ENCODE measurements around the gene MAPK4. TPM values are rescaled to one million over a fixed set of nuclear protein-coding genes. Genes with fewer than 3 reads are reported as not detected.

MAPK4 gene
- total RNA-seq, 1 experiment from 2014 or later: 4.2 TPM

DNA sequence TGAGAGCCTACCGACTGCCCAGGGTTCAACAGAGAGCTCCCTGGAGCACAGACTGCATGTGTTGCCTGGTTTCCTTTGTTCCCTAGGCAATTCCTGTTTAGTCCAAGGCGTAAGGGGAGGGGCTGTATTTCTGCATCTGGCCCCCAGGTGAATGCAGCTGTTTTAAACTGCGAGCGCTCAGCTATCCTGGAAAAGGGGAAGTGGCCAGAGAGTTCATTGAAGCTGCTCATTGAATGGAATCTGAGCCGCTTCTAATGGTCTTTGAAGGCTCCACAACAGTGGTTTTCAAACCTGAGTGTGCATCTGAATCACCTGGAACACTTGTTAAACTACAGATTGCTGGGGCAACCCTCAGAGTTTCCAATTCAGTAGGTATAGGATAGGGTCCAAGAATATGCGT is 18.1 kb downstream of the MAPK4 start (continued):
- TF ChIP-seq, protein P1, sequence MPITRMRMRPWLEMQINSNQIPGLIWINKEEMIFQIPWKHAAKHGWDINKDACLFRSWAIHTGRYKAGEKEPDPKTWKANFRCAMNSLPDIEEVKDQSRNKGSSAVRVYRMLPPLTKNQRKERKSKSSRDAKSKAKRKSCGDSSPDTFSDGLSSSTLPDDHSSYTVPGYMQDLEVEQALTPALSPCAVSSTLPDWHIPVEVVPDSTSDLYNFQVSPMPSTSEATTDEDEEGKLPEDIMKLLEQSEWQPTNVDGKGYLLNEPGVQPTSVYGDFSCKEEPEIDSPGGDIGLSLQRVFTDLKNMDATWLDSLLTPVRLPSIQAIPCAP (CRISPR knock-in tag; IDR thresholded peaks at IDR 0.05): no peak
- no peak for TF ChIP-seq ZNF263 (CRISPR knock-in tag; IDR thresholded peaks at IDR 0.05; ENCODE audit: low read depth)

DNA sequence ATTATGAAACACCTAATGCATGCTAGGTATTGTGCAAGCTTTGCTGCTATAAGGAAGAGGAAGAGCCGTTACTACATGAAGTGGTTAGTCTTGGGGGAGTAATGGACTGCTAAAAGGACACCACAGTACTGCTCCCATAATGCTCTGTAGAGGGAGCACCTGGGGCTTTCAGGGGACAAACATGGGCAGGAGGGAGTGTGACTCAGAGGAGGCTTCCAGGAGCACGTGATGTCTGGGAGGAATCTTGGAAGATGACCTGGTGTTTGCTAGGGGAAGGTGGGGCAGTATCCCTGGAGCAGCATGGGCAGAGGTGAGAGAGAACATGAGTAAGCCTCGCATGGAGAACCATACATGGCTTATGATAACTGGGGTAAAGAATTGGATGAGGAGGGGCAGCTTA is 18.8 kb downstream of the MAPK4 start:
- Mint-ChIP-seq H3K9me3 (peaks cover 4% of the 10 kb centered on the region), H3K4me1 (peaks cover 35% of the 10 kb centered on the region), H3K4me3 (no peak overlapping the region), H3K27me3 (ENCODE audit: low read depth) (peaks cover 28% of the 10 kb centered on the region), H3K36me3 (no peaks in the 10 kb centered on the region), H3K27ac (no peak overlapping the region)
- CTCF ChIA-PET: interaction anchor here (0.5 to 0.9 kb wide), 3 partner anchors 8 to 213 kb away, joined by 3 read pairs; no protein-coding TSS in a partner anchor
- DNase-seq (ENCODE audit: low spot score) (no peak), ATAC-seq (no peak)
- TF ChIP-seq ZNF263 (CRISPR knock-in tag; IDR thresholded peaks at IDR 0.05; ENCODE audit: low read depth): no peak
- TF ChIP-seq CREM (CRISPR knock-in tag; IDR thresholded peaks at IDR 0.05): no peak
- TF ChIP-seq, protein P2, sequence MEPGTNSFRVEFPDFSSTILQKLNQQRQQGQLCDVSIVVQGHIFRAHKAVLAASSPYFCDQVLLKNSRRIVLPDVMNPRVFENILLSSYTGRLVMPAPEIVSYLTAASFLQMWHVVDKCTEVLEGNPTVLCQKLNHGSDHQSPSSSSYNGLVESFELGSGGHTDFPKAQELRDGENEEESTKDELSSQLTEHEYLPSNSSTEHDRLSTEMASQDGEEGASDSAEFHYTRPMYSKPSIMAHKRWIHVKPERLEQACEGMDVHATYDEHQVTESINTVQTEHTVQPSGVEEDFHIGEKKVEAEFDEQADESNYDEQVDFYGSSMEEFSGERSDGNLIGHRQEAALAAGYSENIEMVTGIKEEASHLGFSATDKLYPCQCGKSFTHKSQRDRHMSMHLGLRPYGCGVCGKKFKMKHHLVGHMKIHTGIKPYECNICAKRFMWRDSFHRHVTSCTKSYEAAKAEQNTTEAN (CRISPR knock-in tag; IDR thresholded peaks at IDR 0.05): no peak
- POLR2A ChIA-PET: no interaction called here

DNA sequence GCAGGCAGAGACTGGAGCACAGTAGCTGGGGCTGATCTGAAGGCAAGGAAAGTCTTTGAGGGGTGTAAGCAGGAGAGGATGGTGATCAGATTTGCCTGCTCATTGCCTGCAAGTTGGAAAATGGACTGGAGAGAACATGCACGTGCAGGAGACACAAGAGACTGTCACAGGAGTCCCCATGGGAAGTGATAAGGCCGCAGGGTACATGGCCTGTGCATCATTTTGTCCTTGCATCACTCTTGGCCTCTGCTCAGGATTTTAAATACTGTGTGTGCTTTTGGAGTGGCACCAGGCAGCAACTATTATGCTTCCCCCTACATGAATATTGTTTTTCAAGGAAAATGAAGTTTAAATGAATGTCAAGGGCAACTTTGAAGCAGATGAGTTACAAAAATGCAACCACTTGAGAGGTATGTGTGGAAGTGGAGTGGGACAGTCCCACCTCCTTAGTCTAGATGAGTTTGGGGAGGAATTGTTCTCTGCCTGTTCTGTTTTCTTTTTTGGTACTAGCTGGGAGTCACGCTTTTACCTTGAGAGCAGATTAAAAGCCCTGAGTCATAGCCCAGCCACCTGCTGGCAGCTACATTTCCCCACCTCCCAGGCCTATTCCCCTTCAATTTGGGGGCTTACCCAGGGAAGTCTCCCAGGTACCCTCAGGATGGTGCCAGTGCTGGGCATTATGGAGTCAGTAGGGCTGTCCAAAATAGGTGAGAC is 19.3 kb downstream of the MAPK4 start:
- ATAC-seq: no peak

More for the DNA sequence above, 19.3 kb downstream of the MAPK4 start:
- DNase-seq (ENCODE audit: low spot score): no peak
- ChIA-PET POLR2A (no interaction called here), CTCF (no interaction called here)
- Mint-ChIP-seq H3K4me1 (peaks cover 32% of the 10 kb centered on the region), H3K27me3 (ENCODE audit: low read depth) (peaks cover 28% of the 10 kb centered on the region), H3K9me3 (peaks cover 4% of the 10 kb centered on the region), H3K27ac (no peak overlapping the region), H3K36me3 (no peaks in the 10 kb centered on the region), H3K4me3 (no peak overlapping the region)
- TF ChIP-seq, protein P3, sequence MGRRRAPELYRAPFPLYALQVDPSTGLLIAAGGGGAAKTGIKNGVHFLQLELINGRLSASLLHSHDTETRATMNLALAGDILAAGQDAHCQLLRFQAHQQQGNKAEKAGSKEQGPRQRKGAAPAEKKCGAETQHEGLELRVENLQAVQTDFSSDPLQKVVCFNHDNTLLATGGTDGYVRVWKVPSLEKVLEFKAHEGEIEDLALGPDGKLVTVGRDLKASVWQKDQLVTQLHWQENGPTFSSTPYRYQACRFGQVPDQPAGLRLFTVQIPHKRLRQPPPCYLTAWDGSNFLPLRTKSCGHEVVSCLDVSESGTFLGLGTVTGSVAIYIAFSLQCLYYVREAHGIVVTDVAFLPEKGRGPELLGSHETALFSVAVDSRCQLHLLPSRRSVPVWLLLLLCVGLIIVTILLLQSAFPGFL (CRISPR knock-in tag; IDR thresholded peaks at IDR 0.05; ENCODE audit: borderline replicate concordance): no peak
- TF ChIP-seq, protein P4, sequence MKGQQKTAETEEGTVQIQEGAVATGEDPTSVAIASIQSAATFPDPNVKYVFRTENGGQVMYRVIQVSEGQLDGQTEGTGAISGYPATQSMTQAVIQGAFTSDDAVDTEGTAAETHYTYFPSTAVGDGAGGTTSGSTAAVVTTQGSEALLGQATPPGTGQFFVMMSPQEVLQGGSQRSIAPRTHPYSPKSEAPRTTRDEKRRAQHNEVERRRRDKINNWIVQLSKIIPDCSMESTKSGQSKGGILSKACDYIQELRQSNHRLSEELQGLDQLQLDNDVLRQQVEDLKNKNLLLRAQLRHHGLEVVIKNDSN (CRISPR knock-in tag; IDR thresholded peaks at IDR 0.05): no peak
- TF ChIP-seq ATF1 (CRISPR knock-in tag; IDR thresholded peaks at IDR 0.05) (no peak), ZNF232 (CRISPR knock-in tag; IDR thresholded peaks at IDR 0.05) (no peak), ZBTB21 (CRISPR knock-in tag; IDR thresholded peaks at IDR 0.05; ENCODE audit: borderline replicate concordance) (no peak), ZNF138 (CRISPR knock-in tag; conservative IDR thresholded peaks at IDR 0.05) (no peak), HMGA2 (CRISPR knock-in tag; IDR thresholded peaks at IDR 0.05) (no peak)
- TF ChIP-seq, protein P5, sequence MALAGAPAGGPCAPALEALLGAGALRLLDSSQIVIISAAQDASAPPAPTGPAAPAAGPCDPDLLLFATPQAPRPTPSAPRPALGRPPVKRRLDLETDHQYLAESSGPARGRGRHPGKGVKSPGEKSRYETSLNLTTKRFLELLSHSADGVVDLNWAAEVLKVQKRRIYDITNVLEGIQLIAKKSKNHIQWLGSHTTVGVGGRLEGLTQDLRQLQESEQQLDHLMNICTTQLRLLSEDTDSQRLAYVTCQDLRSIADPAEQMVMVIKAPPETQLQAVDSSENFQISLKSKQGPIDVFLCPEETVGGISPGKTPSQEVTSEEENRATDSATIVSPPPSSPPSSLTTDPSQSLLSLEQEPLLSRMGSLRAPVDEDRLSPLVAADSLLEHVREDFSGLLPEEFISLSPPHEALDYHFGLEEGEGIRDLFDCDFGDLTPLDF (CRISPR knock-in tag; IDR thresholded peaks at IDR 0.05): no peak
- TF ChIP-seq, protein P6, sequence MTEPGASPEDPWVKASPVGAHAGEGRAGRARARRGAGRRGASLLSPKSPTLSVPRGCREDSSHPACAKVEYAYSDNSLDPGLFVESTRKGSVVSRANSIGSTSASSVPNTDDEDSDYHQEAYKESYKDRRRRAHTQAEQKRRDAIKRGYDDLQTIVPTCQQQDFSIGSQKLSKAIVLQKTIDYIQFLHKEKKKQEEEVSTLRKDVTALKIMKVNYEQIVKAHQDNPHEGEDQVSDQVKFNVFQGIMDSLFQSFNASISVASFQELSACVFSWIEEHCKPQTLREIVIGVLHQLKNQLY (CRISPR knock-in tag; IDR thresholded peaks at IDR 0.05): no peak
- TF ChIP-seq, protein P2 (CRISPR knock-in tag; IDR thresholded peaks at IDR 0.05): no peak
